ENCODE measurements around the gene RANBP10.
A peak's percentile ranks its signal among the peaks of the same experiment; 100 is the strongest.
"Not testable (repeated sequence)": the region's sequence is repeated elsewhere in the genome, so short reads cannot be mapped to it uniquely, and the experiment has no call there.

The RANBP10 gene

GRCh38 chr16:67775273-67775672, 31.1 kb downstream of the RANBP10 start:
- DNase-seq, result peak; percentile 16

GRCh38 chr16:67774457-67774853, 31.9 kb downstream of the RANBP10 start:
- DNase-seq, result no peak

DNA sequence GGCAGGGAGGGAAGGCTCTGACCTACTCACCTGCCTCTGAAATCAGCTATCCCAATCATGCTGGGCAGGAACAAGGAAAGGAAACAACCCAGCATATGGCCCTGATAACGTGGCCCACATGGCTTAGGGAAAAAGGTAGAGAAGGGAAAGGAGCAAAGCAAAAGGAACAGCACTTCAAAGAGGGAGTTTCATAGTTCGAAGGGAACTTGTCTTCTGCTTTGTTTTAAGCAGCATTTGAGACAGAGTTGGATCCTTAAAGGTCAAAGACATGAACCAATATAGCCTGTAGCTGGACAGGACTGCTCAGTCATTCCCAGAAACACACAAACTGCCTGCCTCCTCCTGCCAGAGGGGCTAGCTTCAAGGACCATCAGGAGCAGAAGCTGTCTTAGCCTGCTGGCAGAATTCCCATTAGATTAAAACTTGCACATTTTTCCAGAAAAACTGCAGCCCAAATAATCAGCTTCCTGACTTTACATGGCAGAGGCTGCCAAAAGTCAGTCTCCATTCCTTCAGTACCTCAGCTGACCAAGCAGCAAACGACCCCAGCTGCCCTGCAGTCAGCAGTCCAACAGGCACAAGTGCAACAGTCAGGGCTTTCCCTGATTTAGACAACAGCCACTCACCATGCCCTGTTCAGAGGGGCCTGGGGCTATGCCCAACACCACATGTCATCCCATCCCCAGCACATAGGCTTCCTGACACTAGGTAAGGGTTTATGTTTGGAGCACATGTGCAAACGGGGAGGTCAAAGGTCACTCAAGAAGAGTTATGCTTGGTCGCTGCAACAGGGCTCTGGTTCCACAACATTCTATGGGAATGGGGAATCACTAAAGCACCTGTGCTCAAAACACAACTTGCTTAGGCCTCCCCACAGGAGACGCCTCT, 32.5 kb downstream of the RANBP10 start:
- no peak for DNase-seq

GRCh38 chr16:67773099-67773498, 33.3 kb downstream of the RANBP10 start:
- no peak for DNase-seq

- no peak for DNase-seq
Measured at GRCh38 chr16:67770346-67770991, 35.9 kb downstream of the RANBP10 start.

DNA sequence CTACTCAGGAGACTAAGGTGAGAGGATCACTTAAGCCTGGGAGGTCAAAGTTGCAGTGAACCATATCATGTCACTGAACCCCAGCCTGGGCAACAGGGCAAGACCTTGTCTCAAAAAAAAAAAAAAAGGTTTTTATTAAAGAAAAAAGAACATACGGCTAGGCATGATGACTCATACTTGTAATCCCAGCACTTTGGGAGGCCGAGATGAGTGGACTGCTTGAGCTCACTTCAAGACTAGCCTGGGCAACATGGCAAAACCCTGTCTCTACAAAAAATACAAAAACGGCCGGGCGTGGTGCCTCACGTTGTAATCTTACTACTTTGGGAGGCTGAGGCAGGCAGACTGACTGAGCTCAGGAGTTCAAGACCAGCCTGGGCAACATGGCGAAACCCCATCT, 38.4 kb downstream of the RANBP10 start:
- DNase-seq, result peak; percentile 53

DNA sequence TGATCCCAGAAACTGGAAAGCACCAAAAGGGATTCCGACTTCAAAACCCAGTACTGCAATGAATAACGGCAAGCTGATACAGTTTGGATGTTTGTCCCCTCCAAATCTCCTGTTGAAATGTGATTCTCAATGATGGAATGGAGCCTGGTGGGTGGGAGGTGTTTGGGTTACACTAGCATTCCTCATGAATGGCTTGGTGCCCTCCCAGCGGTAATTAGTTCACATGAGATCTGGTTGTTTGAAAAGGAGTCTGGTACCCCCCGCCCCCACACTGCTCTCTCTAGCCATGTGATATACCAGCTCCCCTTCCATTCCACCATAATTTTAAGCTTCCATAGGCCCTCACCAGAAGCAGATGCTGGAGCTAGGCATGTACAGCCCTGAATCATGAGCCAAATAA, 40.1 kb downstream of the RANBP10 start:
- no peak for DNase-seq

DNA sequence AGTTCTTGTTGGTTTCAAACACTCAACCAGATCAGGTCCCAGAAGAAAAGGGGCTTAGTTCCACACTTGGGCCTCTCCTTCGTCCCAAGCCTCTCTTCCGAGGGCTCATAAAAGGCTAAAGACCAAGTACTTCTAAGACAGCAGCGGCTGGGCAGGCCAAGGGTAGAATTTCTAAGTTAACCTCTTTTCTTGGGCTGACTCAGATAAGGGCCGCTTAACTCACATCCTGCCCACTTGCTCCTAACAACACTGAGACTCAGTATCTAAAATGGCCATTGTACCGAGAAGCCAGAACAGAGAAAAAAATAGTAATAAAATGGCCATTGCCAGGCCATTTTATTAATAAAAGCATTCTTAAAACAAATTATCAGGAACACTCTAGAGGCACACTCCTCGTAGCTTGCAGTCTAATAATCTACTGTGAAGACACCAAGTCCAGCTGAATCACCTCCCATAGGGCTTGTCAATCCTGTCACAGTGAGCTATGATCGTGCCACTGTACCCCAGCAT, 42.1 kb downstream of the RANBP10 start:
- no peak for DNase-seq

GRCh38 chr16:67763066-67763465, 43.3 kb downstream of the RANBP10 start:
- no peak for DNase-seq

GRCh38 chr16:67762385-67762784, 44.0 kb downstream of the RANBP10 start:
- no peak for DNase-seq

DNA sequence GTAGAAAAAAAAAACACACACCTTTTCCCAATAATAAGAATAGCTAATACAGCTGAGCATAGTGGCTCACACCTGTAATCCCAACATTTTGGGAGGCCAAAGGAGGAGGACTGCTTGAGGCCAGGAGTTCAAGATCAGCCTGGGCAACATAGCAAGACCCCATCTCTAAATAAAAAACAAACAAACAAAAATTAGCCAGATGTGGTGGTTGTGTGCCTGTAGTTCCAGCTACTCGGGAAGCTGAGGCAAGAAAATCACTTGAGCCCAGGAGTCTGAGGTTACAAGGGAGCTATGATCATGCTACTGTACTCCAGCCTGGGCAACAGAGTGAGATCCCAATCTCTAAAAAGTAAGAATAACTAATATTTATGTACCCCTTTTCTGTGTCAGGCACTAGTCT, 44.4 kb downstream of the RANBP10 start:
- no peak for DNase-seq

GRCh38 chr16:67760956-67761230, 45.5 kb downstream of the RANBP10 start:
- no peak for DNase-seq

DNA sequence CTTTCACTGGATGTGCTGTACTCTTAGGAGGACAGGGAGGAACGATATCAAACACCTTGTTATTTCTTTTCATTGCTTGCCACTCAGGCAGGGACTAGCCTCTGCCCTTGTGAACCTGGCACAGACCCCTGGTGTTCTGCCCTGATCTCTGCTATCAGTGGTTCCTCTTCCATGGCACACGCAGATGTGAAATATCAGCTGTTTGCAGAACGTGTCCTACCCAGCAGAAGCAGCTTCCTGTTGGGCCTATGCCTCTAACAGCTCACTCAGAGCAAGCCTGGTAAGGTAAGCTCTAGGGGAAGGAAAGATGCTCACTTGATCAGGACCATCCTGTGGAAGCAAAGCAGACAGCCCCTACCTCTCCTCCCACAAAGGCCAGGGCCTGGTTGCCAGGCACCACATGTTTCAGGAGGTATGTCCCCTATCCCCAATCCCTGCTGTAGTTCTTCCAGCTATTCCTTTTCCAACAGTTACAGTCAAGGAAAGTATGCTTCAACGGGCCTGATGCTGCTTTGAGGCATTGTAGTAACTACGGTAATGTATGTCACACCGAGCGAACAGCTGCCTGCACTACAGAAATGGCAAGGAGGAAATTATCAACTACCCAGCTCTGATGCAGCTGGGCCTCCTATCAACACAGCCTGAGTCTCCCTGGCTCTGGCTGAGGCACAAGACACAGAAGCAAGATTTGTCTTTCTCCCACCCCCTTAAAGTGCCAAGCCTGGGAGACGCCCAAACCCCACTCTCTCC, 46.0 kb downstream of the RANBP10 start:
- DNase-seq, result no peak

DNA sequence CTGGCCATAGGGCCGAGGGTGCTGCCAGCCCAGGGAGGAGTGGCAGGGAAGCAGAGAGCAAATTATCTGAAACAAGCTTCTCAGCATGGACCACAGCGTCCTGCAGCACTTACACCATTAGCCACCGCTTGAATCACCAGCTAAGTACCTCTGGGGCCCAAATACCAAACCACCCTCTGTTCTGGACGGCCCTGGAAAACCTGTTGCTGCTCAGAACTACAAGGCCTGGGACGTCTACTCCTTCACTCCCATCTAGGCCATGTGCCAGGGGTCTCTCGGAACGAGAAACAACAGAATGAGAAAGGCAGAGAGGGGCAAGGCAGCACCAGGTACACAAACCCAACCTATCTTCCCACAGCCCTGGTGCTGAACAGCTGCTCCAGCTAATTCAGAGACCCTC, 47.4 kb downstream of the RANBP10 start:
- no peak for DNase-seq

DNA sequence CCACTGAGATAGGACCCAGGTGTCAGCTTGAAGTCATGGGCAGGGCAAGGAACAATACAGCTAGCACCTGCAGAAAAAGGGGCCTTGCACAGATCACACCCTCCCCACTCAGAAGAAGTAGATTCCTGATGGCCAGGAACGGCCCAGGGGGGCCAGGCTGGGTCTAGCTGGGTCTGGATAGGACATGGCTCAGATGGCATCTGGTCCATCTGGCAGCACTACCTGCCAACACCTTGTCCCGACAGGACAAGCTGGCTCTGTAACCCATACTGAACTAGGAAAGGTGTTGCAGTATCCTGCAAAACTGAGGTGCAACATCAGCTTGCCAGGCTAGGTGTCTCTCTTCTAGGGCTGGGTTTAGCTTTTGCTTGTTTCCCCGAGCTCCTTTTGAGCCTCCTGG, 48.4 kb downstream of the RANBP10 start:
- DNase-seq, result no peak

DNA sequence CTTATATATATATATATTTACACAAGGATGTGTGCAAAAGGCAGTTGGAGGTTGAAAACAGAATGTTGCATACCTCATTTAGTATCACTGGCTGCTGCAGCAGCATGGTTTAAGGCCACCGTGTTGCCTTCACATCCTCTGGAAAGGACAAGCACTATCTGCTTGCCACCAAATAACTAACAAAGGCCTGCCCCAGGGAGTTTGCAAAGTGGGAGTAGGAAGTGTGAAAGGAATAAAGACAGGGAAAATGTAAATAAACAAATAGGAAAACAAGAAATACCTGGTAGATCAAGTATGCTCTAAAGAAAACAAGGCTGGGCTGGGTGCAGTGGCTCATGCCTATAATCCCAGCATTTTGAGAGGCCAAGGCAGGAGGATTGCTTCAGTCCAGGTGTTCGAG, 53.7 kb downstream of the RANBP10 start:
- DNase-seq, result no peak

DNA sequence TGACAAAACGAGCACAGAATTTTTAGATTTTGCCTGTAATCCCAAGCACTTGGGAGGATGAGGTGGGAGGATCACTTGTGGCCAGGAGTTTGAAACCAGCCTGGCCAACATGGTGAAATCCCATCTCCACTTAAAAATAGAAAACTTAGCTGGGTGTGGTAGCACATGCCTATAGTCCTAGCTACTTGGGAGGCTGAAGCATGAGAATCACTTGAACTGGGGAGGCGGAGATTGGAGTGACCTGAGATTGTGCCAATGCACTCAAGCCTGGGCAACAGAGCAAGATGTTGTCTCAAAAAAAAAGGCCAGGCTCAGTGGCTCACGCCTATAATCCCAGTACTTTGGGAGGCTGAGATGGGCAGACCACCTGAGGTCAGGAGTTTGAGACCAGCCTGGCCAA, 55.0 kb downstream of the RANBP10 start:
- not testable (repeated sequence) for DNase-seq

DNA sequence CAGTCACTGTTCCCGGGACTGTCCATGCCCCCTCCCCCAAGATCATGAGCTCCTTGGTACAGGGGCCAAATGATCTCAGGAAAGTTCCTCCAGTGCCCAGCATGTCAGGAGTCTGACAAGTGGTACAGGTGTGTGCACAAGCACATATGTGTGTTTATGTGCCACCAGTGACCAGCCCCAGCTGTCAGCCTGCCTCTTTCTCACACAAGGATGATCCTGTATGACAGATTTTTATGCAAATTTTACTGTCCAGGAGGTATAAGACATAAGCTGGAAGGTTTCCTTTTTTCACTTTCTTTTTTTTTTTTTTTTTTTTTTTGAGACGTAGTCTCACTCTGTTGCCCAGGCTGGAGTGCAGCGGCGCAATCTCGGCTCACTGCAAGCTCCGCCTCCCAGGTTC, 55.9 kb downstream of the RANBP10 start:
- DNase-seq, result no peak

DNA sequence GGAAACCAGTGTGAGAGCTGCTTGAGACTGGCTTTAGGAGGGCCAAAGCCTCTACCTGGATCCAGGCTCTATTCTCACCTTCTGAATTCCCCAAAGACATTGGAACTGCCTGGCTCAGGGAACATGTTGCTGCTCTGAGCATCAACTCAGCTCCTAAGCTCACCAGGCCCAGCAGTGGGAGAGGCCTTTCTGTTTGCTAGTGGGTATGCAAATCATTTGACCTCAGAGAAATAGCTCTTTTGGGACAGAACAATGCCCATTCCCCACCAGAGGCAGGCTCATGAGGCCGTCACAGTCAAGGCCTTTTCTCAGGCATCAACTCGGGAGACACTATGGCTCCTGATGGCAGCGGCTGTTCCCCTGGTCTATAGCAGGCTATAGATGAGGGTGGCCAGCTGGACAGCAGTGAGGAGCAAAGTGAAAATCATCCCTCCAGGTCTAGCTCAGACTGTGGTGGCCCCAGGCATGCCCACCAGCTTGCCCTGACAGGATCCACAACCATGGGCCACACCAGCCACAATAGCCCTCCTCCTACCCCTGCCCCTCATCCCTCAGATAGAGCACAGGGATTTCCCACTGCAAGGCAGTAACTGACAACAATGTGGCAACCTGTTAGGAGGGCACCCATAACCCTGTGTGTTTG, 56.8 kb downstream of the RANBP10 start:
- DNase-seq, result no peak

DNA sequence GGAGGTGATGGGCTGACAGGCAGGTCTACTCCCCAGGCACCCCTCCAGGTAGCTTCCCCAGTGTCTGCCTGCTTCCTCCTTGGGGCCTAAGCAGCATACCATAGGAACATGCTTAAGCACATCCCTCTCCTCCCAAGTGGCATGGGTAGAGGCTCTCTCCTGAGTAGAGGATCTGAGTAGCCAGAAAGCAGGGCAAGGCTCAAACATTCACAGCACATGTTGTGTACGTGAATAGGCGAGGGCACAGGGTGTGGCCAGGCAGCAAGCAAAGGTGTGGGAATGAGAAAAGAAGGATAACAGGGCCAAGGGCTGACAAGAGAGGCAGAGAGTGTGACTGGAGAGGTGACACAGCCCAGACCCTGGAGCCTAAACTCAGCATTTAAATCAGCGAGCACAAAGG, 57.5 kb downstream of the RANBP10 start:
- DNase-seq, result no peak

DNA sequence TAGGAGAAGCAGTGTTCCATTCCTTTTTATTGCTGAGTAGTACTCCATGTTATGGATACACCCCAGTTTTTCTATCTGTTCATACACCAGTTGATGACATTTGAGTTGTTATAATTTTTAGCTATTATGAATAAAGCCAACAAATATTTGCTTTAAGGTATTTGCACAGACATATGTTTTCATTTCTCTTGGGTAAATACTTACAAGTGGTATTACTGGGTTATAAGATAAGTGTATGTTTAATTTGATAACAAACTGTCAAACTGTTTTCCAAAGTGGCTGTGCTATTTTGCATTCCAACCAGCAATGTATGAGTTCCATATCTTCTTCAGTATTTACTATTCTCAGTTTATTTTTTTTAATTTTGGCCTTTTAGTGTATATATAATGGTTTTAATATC, 59.5 kb downstream of the RANBP10 start:
- no peak for DNase-seq

- no peak for DNase-seq
Measured at GRCh38 chr16:67741118-67741517, 65.2 kb downstream of the RANBP10 start.

GRCh38 chr16:67740391-67740790, 66.0 kb downstream of the RANBP10 start:
- DNase-seq, result no peak

All from fibroblast of upper back skin (primary cell).